VCaP (cell line): ENCODE data around the gene SLC29A1.
A peak's percentile ranks its signal among the peaks of the same experiment; 100 is the strongest.
"Not testable (repeated sequence)": the region's sequence is repeated elsewhere in the genome, so short reads cannot be mapped to it uniquely, and the experiment has no call there.

Experiments
- H3K27ac ChIP-seq: fragments of 450-650 bp; 2 replicates; pipeline ENCODE4 v1.5.1; 2017
- TF ChIP-seq, protein P1 (sequence below): fragments of 450-650 bp; conservative IDR thresholded peaks from 2 replicates; pipeline ENCODE4 v1.5.1; 2017; ENCODE audit warnings: mild to moderate bottlenecking, moderate library complexity

SLC29A1 gene

DNA sequence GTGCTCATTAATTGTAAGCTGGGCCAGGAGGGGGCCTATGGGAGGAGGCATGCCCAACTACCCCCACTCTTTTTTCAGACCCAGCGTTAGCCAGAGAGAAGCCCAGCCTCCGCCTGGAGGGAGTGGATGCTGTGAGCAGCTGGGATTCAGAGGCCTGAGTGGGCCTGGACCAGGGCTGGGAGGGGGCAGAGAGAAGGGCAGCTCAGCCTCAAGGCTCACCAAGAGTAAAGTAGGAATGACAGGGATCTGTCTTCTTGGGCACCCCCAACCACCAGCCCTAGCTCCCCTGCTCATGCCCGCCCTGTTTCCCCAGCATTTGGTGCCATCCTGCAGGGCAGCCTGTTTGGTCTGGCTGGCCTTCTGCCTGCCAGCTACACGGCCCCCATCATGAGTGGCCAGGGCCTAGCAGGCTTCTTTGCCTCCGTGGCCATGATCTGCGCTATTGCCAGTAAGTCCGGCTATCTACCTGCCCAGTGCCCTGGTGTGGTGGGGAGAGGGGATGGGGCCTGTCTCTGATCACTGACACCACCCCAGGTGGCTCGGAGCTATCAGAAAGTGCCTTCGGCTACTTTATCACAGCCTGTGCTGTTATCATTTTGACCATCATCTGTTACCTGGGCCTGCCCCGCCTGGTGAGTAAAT lies 6.8 kb downstream of the SLC29A1 start:
- H3K27ac ChIP-seq = no peak overlapping the region
- TF ChIP-seq, protein P1, sequence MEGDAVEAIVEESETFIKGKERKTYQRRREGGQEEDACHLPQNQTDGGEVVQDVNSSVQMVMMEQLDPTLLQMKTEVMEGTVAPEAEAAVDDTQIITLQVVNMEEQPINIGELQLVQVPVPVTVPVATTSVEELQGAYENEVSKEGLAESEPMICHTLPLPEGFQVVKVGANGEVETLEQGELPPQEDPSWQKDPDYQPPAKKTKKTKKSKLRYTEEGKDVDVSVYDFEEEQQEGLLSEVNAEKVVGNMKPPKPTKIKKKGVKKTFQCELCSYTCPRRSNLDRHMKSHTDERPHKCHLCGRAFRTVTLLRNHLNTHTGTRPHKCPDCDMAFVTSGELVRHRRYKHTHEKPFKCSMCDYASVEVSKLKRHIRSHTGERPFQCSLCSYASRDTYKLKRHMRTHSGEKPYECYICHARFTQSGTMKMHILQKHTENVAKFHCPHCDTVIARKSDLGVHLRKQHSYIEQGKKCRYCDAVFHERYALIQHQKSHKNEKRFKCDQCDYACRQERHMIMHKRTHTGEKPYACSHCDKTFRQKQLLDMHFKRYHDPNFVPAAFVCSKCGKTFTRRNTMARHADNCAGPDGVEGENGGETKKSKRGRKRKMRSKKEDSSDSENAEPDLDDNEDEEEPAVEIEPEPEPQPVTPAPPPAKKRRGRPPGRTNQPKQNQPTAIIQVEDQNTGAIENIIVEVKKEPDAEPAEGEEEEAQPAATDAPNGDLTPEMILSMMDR = no peak

DNA sequence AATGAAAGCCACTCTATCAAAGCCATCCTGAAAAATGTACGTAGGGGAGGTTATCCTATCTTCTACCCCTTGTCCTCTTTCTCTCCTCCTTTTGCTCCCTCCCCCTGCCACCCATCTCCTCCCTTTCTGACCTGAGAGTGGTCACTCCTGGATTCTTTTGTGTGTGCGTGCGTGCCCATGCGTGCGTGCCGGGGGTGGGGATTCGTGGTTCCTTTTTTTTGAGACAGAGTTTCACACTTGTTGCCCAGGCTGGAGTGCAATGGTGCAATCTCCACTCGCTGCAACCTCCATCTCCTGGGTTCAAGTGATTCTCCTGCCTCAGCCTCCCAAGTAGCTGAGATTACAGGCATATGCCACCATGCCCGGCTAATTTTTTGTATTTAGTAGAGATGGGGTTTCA lies 8.0 kb downstream of the SLC29A1 start:
- not testable (repeated sequence) for H3K27ac ChIP-seq

DNA sequence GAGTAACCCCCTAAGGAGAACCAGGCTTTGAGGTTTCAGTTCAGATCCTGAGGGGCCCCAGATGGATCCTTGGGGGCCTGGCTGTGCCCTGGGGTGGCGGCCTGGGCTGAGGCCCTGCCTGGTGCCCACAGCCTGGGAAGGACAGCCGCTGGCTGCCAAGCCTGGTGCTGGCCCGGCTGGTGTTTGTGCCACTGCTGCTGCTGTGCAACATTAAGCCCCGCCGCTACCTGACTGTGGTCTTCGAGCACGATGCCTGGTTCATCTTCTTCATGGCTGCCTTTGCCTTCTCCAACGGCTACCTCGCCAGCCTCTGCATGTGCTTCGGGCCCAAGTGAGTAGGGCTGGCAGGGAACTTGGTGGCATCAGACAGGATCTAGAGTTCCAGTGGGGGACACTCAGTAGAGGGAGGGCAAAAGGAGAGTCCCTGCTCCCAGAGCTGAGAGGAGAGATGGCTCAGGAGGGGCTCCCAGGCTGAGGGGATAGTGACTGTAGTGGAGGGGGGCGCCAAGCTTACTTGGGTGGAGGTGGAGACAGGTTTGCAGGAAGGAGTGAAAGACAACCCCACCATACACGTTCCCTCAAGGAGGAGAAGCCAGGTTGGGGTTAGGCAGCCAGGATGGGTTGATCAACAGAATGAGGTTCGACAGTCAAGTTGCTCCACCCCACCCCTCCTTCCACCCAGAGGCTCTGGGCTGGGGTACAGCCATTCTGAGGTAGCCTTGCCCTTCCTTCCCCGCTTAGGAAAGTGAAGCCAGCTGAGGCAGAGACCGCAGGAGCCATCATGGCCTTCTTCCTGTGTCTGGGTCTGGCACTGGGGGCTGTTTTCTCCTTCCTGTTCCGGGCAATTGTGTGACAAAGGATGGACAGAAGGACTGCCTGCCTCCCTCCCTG lies 9.5 kb downstream of the SLC29A1 start:
- TF ChIP-seq, protein P1 = no peak
- peak overlapping the region; percentile 74 for H3K27ac ChIP-seq

GRCh38 chr6:44233567-44234100 lies 10.2 kb downstream of the SLC29A1 start:
- TF ChIP-seq, protein P1 = no peak
- peak overlapping the region; percentile 74 for H3K27ac ChIP-seq

DNA sequence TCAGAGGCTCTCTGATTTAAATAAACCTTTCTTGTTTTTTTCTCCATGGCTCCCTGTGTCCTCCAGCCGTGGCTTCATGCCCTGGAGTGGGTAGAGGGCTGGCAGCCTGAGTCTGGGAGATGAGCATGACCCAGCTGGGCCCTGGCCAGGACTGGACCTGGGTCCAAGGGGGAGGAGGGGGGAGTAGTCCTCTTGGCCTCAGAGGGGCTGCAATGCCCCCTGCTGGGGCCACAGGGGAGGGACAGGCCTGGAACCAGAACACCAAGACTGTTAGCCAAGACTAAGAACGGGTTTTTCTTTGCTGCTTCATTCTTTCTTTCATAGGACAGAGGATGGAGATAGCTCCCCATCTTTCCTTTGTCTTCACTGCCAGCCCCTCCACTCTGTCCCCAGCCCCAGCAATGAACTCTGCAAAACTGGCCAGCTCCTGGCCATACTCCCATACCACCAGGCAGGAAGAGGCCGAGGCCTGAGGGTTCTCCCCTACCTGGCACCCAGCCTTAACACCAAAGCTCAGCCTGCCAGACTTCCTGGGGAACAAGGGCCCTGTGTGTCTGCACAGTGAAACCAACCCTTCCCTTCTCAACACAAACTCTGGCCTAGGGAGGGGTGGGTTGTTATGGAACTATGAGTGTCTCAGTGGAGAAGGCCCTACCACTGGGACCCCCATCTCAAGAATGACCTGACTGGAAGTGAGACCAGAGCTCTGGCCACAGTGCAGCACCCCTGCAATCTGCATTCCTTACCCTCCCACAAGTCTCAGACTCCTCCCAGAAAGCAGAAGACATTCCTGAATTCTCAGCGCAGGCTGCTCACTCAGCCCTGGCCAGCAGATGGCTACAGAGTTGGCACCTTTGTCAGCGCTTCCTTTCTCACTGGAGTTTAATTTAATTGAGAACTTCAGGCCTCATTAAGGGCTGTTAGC lies 11.0 kb downstream of the SLC29A1 start:
- TF ChIP-seq, protein P1 = peak; percentile 83
- H3K27ac ChIP-seq = peak overlapping the region; percentile 74

GRCh38 chr6:44235269-44235668 lies 11.9 kb downstream of the SLC29A1 start:
- TF ChIP-seq, protein P1 = no peak
- H3K27ac ChIP-seq = peak overlapping the region; percentile 74

DNA sequence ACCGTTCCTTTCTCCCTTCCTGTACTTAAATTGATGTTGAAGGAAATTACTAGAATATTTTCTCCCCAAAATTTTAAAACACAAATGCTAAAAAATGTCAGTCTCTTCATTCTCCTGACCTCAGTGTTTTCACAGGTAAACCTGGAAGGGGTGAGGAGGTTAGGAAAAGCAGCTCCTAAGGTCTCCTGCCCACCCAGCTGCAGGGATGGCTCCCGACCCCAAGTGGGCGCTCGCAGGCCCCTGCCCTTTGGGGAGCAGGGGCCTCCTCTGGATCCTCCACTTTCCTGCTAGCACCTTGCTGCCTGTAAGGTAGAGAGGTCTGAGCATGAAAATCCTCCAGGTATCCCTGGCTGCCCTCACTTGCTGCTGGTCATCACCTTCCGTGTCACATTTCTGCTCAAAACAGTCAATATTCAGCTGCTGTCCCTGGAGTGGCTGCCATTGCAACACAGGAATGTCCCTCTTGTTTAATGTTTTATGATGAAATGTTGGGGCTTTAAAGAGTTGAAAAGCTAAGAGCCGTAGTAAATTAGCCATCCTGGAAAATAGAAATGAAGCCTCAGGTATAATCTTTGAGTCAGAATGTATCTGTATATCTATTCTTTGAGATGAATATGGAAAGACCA lies 12.6 kb downstream of the SLC29A1 start:
- TF ChIP-seq, protein P1 = no peak

More for the DNA sequence above, 12.6 kb downstream of the SLC29A1 start:
- H3K27ac ChIP-seq = peak overlapping the region; percentile 87
